Measurements from ENCODE around the gene CKAP2L. TPM values are rescaled to one million over a fixed set of nuclear protein-coding genes. Genes with fewer than 3 reads are reported as not detected.

The CKAP2L gene
- total and polyA plus RNA-seq, 7 donors: under 0.01 to 3.0 (median 0.54) TPM; not detected in 2

- Histone ChIP-seq H3K9me3 (no peaks in the 10 kb centered on the region), H3K27ac (no peak overlapping the region), H3K4me1 (no peaks in the 10 kb centered on the region), H3K27me3 (no peaks in the 10 kb centered on the region), H3K36me3 (no peaks in the 10 kb centered on the region), H3K4me3 (no peak overlapping the region)
- TF ChIP-seq POLR2A (IDR thresholded peaks at IDR 0.05) (no peak), EP300 (IDR thresholded peaks at IDR 0.05) (no peak), POLR2AphosphoS5 (IDR thresholded peaks at IDR 0.05) (no peak), CTCF (IDR thresholded peaks at IDR 0.05) (no peak)
- intact Hi-C loops (cut with DNase I): no loop called here
- DNase-seq: no peak
- 16 to 63% methylated on average over 1 of the region's 1 CpG for WGBS, 2 donors
Measured at GRCh38 chr2:112733871-112734270, 30.5 kb downstream of the CKAP2L start.

GRCh38 chr2:112733456-112733855, 31.0 kb downstream of the CKAP2L start:
- Histone ChIP-seq H3K9me3 (no peaks in the 10 kb centered on the region), H3K36me3 (no peaks in the 10 kb centered on the region), H3K4me1 (no peaks in the 10 kb centered on the region), H3K27me3 (no peaks in the 10 kb centered on the region), H3K4me3 (no peak overlapping the region), H3K27ac (no peak overlapping the region)
- no peak for TF ChIP-seq CTCF (IDR thresholded peaks at IDR 0.05)
- no peak for TF ChIP-seq POLR2A (IDR thresholded peaks at IDR 0.05)
- no peak for TF ChIP-seq EP300 (IDR thresholded peaks at IDR 0.05)
- no peak for TF ChIP-seq POLR2AphosphoS5 (IDR thresholded peaks at IDR 0.05)
- no peak for DNase-seq
- 25 to 56% methylated on average over 4 of the region's 4 CpGs for WGBS, 2 donors
- intact Hi-C loops (cut with DNase I): no loop called here

- TF ChIP-seq EP300 (IDR thresholded peaks at IDR 0.05) (no peak), CTCF (IDR thresholded peaks at IDR 0.05) (no peak), POLR2AphosphoS5 (IDR thresholded peaks at IDR 0.05) (no peak), POLR2A (IDR thresholded peaks at IDR 0.05) (no peak)
- 88% methylated on average over 2 of the region's 2 CpGs for WGBS, 2 donors
- Histone ChIP-seq H3K27ac (no peak overlapping the region), H3K36me3 (no peaks in the 10 kb centered on the region), H3K27me3 (no peaks in the 10 kb centered on the region), H3K9me3 (no peaks in the 10 kb centered on the region), H3K4me3 (no peak overlapping the region), H3K4me1 (peaks cover 0 to 7% (median 0%) of the 10 kb centered on the region in 4 donors)
- no peak for DNase-seq
- intact Hi-C loops (cut with DNase I): no loop called here
Measured at GRCh38 chr2:112731479-112731878, 32.9 kb downstream of the CKAP2L start.

GRCh38 chr2:112730791-112731190, 33.6 kb downstream of the CKAP2L start:
- H3K4me1 ChIP-seq: peaks cover 0 to 7% (median 0%) of the 10 kb centered on the region in 4 donors
- DNase-seq: no peak
- 92 to 93% methylated on average over 5 of the region's 5 CpGs for WGBS, 2 donors
- no peak overlapping the region for H3K4me3 ChIP-seq
- H3K36me3 ChIP-seq: no peaks in the 10 kb centered on the region
- H3K27me3 ChIP-seq: no peaks in the 10 kb centered on the region
- TF ChIP-seq EP300 (IDR thresholded peaks at IDR 0.05) (no peak), CTCF (IDR thresholded peaks at IDR 0.05) (no peak), POLR2A (IDR thresholded peaks at IDR 0.05) (no peak), POLR2AphosphoS5 (IDR thresholded peaks at IDR 0.05) (no peak)
- intact Hi-C loops (cut with DNase I): no loop called here
- H3K27ac ChIP-seq: no peak overlapping the region
- H3K9me3 ChIP-seq: no peaks in the 10 kb centered on the region

- Histone ChIP-seq H3K9me3 (no peaks in the 10 kb centered on the region), H3K4me1 (peaks cover 0 to 7% (median 0%) of the 10 kb centered on the region in 4 donors), H3K4me3 (no peak overlapping the region), H3K36me3 (no peaks in the 10 kb centered on the region), H3K27ac (no peak overlapping the region), H3K27me3 (no peaks in the 10 kb centered on the region)
- TF ChIP-seq POLR2A (IDR thresholded peaks at IDR 0.05) (no peak), POLR2AphosphoS5 (IDR thresholded peaks at IDR 0.05) (no peak), CTCF (IDR thresholded peaks at IDR 0.05) (no peak), EP300 (IDR thresholded peaks at IDR 0.05) (no peak)
- DNase-seq: no peak
- intact Hi-C loops (cut with DNase I): no loop called here
- 84 to 92% methylated on average over 8 of the region's 8 CpGs for WGBS, 2 donors
Measured at GRCh38 chr2:112730216-112730615, 34.2 kb downstream of the CKAP2L start.

Data from sigmoid colon (tissue), 7 donors.